Testis (tissue), 2 donors: ENCODE results near the gene CENPO.

Experiments used
- POLR2A ChIP-seq: fragments of 450-650 bp; IDR thresholded peaks from one replicate; pipeline ENCODE4 v1.6.1; 2017; ENCODE audit warnings: antibody characterized with exemption, mild to moderate bottlenecking, moderate library complexity
- TF ChIP-seq, protein P1 (sequence below), 3 experiments: fragments of 450-650 bp in 2 of 3; fragments of 200-600 bp in 1 of 3; sonication (generic) in 1 of 3; IDR thresholded peaks; one replicate each; pipeline ENCODE4 v1.5.1; 2016 to 2019; ENCODE audit warnings: antibody characterized with exemption in 3 of 3, mild to moderate bottlenecking in 2 of 3, moderate library complexity in 1 of 3

DNA sequence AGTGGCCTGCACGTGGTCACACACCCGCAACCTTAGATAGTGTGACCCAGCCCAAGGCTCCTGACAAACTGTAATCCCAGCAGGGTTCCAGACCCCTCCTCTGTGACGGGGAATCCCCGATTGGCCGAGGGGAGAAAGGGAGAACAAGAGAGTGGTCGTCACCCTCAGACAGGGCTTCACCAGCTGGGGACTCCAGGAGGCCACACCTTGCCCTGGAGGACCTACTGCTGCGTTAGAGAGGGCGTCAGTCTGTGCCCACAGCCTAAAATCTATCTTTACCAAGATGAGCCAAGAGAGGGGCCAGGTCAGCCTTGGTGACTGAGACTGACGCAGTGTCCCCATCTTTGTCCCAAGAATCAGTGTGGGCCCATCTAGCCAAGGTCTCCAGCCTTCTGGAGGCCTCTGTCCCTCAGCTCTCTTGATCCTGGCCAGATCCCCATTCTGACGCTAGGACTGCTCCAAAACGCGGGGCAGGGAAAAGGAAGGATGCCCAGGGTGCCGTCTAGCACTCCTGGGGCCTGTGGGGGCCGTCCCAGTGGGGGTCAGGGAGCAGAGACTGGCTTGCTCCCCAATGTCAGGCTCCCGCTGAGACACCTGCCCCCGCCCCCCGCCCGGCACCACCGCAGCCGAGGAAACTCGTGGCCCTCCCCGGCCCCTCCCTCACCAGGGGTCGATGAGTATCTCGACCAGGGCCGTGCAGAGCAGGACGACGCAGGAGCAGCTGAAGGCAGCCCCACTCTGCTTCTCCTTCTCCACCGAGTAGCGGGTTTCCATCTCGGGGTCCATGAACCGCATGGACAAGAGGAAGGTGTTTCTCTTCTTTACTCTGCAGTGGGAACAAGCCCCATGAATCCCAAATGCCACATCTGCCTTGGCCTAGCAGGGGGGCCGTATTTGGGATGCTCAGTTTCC, 40.9 kb downstream of the CENPO start:
- TF ChIP-seq, protein P1, sequence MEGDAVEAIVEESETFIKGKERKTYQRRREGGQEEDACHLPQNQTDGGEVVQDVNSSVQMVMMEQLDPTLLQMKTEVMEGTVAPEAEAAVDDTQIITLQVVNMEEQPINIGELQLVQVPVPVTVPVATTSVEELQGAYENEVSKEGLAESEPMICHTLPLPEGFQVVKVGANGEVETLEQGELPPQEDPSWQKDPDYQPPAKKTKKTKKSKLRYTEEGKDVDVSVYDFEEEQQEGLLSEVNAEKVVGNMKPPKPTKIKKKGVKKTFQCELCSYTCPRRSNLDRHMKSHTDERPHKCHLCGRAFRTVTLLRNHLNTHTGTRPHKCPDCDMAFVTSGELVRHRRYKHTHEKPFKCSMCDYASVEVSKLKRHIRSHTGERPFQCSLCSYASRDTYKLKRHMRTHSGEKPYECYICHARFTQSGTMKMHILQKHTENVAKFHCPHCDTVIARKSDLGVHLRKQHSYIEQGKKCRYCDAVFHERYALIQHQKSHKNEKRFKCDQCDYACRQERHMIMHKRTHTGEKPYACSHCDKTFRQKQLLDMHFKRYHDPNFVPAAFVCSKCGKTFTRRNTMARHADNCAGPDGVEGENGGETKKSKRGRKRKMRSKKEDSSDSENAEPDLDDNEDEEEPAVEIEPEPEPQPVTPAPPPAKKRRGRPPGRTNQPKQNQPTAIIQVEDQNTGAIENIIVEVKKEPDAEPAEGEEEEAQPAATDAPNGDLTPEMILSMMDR (IDR thresholded peaks at IDR 0.05), result no peak
- no peak for TF ChIP-seq POLR2A
